Uterus (tissue), 4 donors: ENCODE data around the gene CAMK2B. TPM values are rescaled to one million over a fixed set of nuclear protein-coding genes. Genes with fewer than 3 reads are reported as not detected.

Experiments
- DNase-seq, 2 donors: peaks; one replicate each; pipeline ENCODE4 v3.0.0-alpha.2; 2019 to 2020
- H3K27ac ChIP-seq, 2 donors: fragments of 200-600 bp; sonication (generic); 1 replicate in 1 of 2; 2 replicates in 1 of 2; pipeline ENCODE4 v1.5.1; 2016 to 2018
- H3K27me3 ChIP-seq, 2 donors: fragments of 200-600 bp; sonication (generic); one replicate each; pipeline ENCODE4 v1.5.1; 2018 to 2019; ENCODE audit warnings: control low read depth in 1 of 2
- H3K36me3 ChIP-seq, 2 donors: fragments of 200-600 bp; sonication (generic); one replicate each; pipeline ENCODE4 v1.5.1; 2019; ENCODE audit warnings: control low read depth in 1 of 2
- H3K4me1 ChIP-seq, 2 donors: fragments of 200-600 bp; sonication (generic); one replicate each; pipeline ENCODE4 v1.5.1; 2018 to 2019; ENCODE audit warnings: control low read depth in 1 of 2
- H3K4me3 ChIP-seq, 2 donors: fragments of 200-600 bp; sonication (generic); 1 replicate in 1 of 2; 2 replicates in 1 of 2; pipeline ENCODE4 v1.5.1; 2018 to 2019; ENCODE audit warnings: mild to moderate bottlenecking in 1 of 2
- H3K9me3 ChIP-seq, 2 donors: fragments of 200-600 bp; sonication (generic); one replicate each; pipeline ENCODE4 v1.5.1; 2019; ENCODE audit warnings: control low read depth in 1 of 2
- POLR2A ChIP-seq, 2 donors: fragments of 450-650 bp; IDR thresholded peaks; one replicate each; pipeline ENCODE4 v1.6.1; 2016; ENCODE audit warnings: antibody characterized with exemption in 2 of 2, mild to moderate bottlenecking in 1 of 2, moderate library complexity in 1 of 2
- intact Hi-C: fragments of 100-400 bp; cut with DNase I; formaldehyde crosslinking; loops from one replicate; pipeline ENCODE4 v1.15.1; 2023; ENCODE audit warnings: low total_unique reads
- total RNA-seq, 4 donors: library from RNA; depleted of rRNA in 3 of 4; stranded (reverse); fragments of >200 nt in 3 of 4; gene quantifications; one replicate each; pipeline versions ENCODE4 v1.1.0 to v1.2.4, GENCODE V29; 2014 to 2023
- TF ChIP-seq, protein P1 (sequence below), 4 experiments: fragments of 200-600 bp in 2 of 4; fragments of 450-650 bp in 2 of 4; sonication (generic) in 2 of 4; IDR thresholded peaks; one replicate each; pipeline ENCODE4 v1.5.1; 2016 to 2019; ENCODE audit warnings: antibody characterized with exemption in 4 of 4, mild to moderate bottlenecking in 2 of 4, moderate library complexity in 1 of 4
- donor health status: DM: yes; HTN: yes; CAD: no.

Gene CAMK2B
- total RNA-seq, 4 donors from 2014 or later = 0.40 to 1.1 TPM; not detected in 2

DNA sequence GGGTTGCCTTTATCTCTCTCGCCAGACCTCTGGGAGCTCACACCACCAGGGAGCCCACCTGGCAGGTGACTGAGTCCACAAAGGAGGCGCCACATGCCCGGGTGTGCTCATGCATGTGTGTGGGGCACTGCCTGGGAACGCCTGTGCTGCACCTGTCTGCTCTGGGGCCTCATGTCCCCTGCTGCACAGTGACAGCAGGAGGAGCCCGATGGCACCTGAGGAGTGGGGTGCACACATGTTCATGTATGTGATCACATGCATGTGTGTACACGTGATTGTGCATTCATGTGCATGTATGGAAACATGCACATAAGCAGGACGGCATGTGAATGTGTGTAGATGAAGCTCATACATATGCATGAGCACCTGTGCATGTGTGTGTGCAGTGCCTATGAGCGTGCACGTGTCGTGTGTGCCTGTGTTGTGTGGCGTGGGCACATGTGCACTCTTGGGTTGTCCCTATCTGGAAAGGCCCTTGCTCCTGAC, 102.6 kb downstream of the CAMK2B start:
- no peaks in the 10 kb centered on the region for H3K9me3 ChIP-seq
- no peaks in the 10 kb centered on the region for H3K36me3 ChIP-seq
- H3K4me1 ChIP-seq = no peaks in the 10 kb centered on the region
- TF ChIP-seq POLR2A (IDR thresholded peaks at IDR 0.05) = no peak
- TF ChIP-seq, protein P1, sequence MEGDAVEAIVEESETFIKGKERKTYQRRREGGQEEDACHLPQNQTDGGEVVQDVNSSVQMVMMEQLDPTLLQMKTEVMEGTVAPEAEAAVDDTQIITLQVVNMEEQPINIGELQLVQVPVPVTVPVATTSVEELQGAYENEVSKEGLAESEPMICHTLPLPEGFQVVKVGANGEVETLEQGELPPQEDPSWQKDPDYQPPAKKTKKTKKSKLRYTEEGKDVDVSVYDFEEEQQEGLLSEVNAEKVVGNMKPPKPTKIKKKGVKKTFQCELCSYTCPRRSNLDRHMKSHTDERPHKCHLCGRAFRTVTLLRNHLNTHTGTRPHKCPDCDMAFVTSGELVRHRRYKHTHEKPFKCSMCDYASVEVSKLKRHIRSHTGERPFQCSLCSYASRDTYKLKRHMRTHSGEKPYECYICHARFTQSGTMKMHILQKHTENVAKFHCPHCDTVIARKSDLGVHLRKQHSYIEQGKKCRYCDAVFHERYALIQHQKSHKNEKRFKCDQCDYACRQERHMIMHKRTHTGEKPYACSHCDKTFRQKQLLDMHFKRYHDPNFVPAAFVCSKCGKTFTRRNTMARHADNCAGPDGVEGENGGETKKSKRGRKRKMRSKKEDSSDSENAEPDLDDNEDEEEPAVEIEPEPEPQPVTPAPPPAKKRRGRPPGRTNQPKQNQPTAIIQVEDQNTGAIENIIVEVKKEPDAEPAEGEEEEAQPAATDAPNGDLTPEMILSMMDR (IDR thresholded peaks at IDR 0.05) = no peak
- no peak overlapping the region for H3K27ac ChIP-seq
- H3K27me3 ChIP-seq = peaks cover 0 to 4% of the 10 kb centered on the region in 2 donors
- intact Hi-C loops = no loop called here
- H3K4me3 ChIP-seq = no peak overlapping the region
- no peak for DNase-seq

DNA sequence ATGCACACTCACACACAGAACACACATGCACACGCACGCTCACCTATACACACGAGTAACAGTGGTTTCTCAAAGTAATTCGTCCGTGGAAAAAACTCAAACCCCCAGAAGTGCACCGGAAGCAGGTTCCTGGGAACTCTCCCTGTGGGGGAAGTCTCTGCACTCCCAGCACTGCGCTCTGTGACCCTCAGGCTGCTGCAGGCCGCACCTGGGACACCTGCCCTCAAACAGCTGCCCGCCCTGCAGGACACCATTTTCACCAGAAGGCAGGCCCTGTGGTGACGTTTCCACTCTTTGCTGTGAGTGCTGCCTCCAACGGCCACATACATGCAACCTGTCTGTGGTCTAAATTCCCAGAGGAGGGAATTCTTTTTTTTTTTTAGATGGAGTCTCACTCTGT, 103.3 kb downstream of the CAMK2B start:
- Histone ChIP-seq H3K9me3 (no peaks in the 10 kb centered on the region), H3K36me3 (no peaks in the 10 kb centered on the region), H3K4me1 (no peaks in the 10 kb centered on the region), H3K4me3 (no peak overlapping the region), H3K27me3 (peaks cover 0 to 4% of the 10 kb centered on the region in 2 donors), H3K27ac (no peak overlapping the region)
- intact Hi-C loops = no loop called here
- DNase-seq = no peak
- no peak for TF ChIP-seq POLR2A (IDR thresholded peaks at IDR 0.05)
- TF ChIP-seq, protein P1 (IDR thresholded peaks at IDR 0.05) = no peak

DNA sequence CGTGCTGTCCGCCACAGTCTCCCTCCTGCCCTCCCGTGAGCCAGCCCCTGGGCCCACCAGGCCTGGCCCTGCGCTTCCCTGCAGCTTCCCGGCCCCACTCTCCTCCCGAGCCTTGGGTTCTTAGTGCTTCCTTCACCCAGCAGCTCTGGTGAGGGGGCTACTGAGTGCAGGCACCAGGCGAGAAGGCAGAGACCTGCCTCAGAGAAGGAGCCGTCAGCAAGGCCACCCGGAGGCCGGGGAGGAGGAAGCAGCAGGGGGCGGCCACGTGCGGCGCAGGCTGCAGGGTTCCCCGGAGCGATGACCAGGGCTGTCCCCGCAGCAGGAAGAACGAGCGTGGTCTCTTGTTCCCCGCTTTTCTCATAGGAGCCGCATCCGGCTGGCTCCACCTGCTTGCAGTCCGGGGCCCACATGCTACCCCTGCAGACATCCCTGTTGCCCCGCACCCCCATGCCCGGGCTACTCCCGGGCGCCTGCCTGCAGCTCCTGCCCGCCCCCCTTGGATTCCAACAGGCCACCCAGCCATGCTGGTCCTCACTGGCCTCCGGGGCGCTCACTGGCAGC, 104.1 kb downstream of the CAMK2B start:
- Histone ChIP-seq H3K4me1 (no peaks in the 10 kb centered on the region), H3K4me3 (no peak overlapping the region), H3K36me3 (no peaks in the 10 kb centered on the region), H3K27me3 (peaks cover 0 to 4% of the 10 kb centered on the region in 2 donors), H3K27ac (no peak overlapping the region), H3K9me3 (no peaks in the 10 kb centered on the region)
- no peak for TF ChIP-seq POLR2A (IDR thresholded peaks at IDR 0.05)
- TF ChIP-seq, protein P1 (IDR thresholded peaks at IDR 0.05) = no peak
- DNase-seq = no peak
- intact Hi-C loops = no loop called here

DNA sequence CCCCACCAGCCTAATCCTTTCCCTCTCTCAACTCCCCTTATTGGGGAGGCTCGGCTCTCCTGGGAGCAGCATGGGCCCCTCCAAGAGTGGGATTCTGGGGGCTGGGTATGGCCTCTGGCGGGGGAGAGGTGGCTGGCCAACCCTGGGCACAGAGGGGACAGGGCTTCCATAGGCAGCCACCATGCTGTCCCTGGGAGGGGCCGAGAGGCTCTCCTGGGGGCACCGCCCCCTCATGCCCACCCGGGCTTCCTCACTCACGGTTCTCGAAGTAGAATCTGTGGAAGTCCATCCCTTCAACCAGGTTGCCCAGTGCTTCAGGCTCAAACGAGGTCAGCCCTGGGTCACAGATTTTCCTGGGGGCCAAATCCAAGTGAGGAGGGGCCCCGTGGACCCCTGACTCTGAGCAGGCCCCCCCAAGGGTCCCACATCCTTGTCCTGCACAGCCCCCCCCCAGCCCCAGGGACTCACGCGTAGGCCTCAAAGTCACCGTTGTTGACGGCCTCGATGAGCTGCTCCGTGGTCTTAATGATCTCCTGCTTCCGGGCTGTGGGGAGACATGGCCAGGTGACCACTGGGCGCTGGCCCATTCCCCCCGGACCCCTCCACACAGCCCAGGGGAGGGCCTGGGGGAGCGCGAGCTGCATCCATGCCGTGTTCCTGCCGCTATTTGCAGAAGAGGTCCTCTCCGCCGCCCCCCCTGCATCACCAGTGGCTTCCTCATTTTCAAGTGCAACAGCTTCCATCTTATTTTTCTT, 104.9 kb downstream of the CAMK2B start:
- Histone ChIP-seq H3K4me3 (no peak overlapping the region), H3K27me3 (no peaks in the 10 kb centered on the region), H3K27ac (no peak overlapping the region), H3K4me1 (no peaks in the 10 kb centered on the region), H3K36me3 (no peaks in the 10 kb centered on the region), H3K9me3 (no peaks in the 10 kb centered on the region)
- no peak for DNase-seq
- TF ChIP-seq, protein P1 (IDR thresholded peaks at IDR 0.05) = no peak
- no peak for TF ChIP-seq POLR2A (IDR thresholded peaks at IDR 0.05)
- intact Hi-C loops = no loop called here

DNA sequence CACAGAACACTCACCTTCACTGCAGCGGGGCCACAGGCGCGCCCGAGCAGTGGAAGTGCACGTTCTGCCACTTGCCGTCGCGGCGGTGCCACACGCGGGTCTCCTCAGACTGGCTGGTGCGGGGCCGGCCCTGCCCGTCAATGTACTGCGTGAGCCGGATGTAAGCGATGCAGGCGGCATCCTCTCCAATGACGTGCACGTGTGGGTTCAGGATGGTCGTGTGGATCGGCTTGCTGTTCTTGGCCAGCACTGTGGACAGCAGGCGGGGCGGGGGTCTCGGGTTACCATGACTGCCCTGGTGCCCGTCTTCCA, 105.4 kb downstream of the CAMK2B start:
- DNase-seq = no peak
- no peak for TF ChIP-seq POLR2A (IDR thresholded peaks at IDR 0.05)
- TF ChIP-seq, protein P1 (IDR thresholded peaks at IDR 0.05) = no peak
- Histone ChIP-seq H3K9me3 (no peaks in the 10 kb centered on the region), H3K27me3 (no peaks in the 10 kb centered on the region), H3K4me1 (no peaks in the 10 kb centered on the region), H3K4me3 (no peak overlapping the region), H3K36me3 (no peaks in the 10 kb centered on the region), H3K27ac (no peak overlapping the region)
- intact Hi-C loops = no loop called here
